Epithelial cell of proximal tubule (primary cell): ENCODE data around the gene CNIH3. TPM values are rescaled to one million over a fixed set of nuclear protein-coding genes. Genes with fewer than 3 reads are reported as not detected.

Experiments
- DNase-seq: peaks from one replicate; pipeline ENCODE4 v3.0.0-alpha.2; 2011; ENCODE audit warnings: low read depth
- H3K4me3 ChIP-seq: 2 replicates; pipeline ENCODE4 v1.5.1; 2011; ENCODE audit warnings: low read depth, mild to moderate bottlenecking, low read length
- CTCF ChIP-seq: conservative IDR thresholded peaks from 2 replicates; pipeline ENCODE4 v1.5.1; 2012; ENCODE audit warnings: low read depth, mild to moderate bottlenecking, low read length
- total RNA-seq: library from RNA; depleted of rRNA; stranded (reverse); fragments of >200 nt; gene quantifications from 2 replicates; pipeline ENCODE4 v1.2.3, GENCODE V29; 2015

Gene CNIH3
- total RNA-seq, 1 donor from 2014 or later: 1.4 TPM

GRCh38 chr1:224732377-224733026 is 116.4 kb downstream of the CNIH3 start:
- TF ChIP-seq CTCF: no peak
- DNase-seq: no peak

GRCh38 chr1:224733027-224733911 is 117.2 kb downstream of the CNIH3 start:
- no peak for DNase-seq
- H3K4me3 ChIP-seq: no peak overlapping the region
- TF ChIP-seq CTCF: no peak

More at GRCh38 chr1:224732377-224733026, 116.4 kb downstream of the CNIH3 start:
- no peak overlapping the region for H3K4me3 ChIP-seq

- no peak for DNase-seq
- H3K4me3 ChIP-seq: no peak overlapping the region
- TF ChIP-seq CTCF: no peak
Observed at GRCh38 chr1:224734261-224734935, 118.3 kb downstream of the CNIH3 start.

- no peak for DNase-seq
- H3K4me3 ChIP-seq: no peak overlapping the region
- TF ChIP-seq CTCF: no peak
Observed at GRCh38 chr1:224735159-224735558, 119.0 kb downstream of the CNIH3 start.

- no peak for DNase-seq
- TF ChIP-seq CTCF: no peak
- H3K4me3 ChIP-seq: no peak overlapping the region
Observed at GRCh38 chr1:224736619-224737352, 120.7 kb downstream of the CNIH3 start.

GRCh38 chr1:224737353-224737727 is 121.2 kb downstream of the CNIH3 start:
- no peak overlapping the region for H3K4me3 ChIP-seq
- DNase-seq: no peak
- TF ChIP-seq CTCF: no peak
